RPMI8226 (cell line): ENCODE data around the gene GIGYF2.
"Not testable (repeated sequence)": the region's sequence is repeated elsewhere in the genome, so short reads cannot be mapped to it uniquely, and the experiment has no call there.

Experiments used
- DNase-seq: peaks from one replicate; pipeline ENCODE4 v3.0.0-alpha.2; 2015

GIGYF2 gene

DNA sequence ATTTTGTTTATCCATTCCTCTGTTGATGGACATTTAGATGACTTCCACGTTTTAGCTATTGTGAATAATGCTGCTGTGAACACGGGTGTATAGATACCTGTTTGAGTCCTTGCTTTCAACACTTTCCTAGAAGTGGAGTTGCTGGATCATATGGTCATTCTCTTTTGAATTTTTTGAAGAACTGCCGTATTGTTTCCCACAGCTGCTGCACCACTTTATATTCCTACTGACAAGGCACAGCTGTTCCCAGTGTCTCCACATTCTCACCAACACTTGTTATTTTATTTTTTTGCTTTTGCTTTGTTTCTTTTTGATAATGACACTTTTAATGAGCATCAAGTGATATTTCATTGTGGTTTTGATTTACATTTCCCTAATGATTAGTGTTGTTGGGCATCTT is 120.6 kb downstream of the GIGYF2 start:
- DNase-seq = no peak

DNA sequence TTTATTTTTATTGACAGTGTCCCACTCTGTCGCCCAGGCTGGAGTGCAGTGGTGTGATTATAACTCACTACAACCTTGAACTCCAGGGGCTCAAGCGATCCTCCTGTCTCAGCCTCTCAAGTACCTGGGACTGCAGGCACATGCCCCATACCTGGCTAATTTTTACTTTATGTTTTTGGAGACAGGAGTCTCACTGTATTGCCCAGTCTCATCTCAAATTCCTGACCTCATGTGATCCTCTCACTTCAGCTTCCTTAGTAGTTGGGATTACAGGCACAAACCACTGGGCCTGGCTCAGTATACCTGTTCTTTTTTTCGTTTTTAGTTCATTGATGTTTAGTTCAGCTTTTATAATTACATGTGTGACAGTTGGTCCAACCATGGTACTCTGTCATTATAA is 132.9 kb downstream of the GIGYF2 start:
- no peak for DNase-seq

GRCh38 chr2:232831496-232831895 is 134.4 kb downstream of the GIGYF2 start:
- no peak for DNase-seq

GRCh38 chr2:232833830-232834229 is 136.7 kb downstream of the GIGYF2 start:
- DNase-seq = no peak

- DNase-seq = no peak
Measured at GRCh38 chr2:232835687-232836208, 138.6 kb downstream of the GIGYF2 start.

GRCh38 chr2:232836934-232837333 is 139.8 kb downstream of the GIGYF2 start:
- no peak for DNase-seq

- peak; percentile 46 for DNase-seq
Measured at GRCh38 chr2:232838406-232838874, 141.3 kb downstream of the GIGYF2 start.

DNA sequence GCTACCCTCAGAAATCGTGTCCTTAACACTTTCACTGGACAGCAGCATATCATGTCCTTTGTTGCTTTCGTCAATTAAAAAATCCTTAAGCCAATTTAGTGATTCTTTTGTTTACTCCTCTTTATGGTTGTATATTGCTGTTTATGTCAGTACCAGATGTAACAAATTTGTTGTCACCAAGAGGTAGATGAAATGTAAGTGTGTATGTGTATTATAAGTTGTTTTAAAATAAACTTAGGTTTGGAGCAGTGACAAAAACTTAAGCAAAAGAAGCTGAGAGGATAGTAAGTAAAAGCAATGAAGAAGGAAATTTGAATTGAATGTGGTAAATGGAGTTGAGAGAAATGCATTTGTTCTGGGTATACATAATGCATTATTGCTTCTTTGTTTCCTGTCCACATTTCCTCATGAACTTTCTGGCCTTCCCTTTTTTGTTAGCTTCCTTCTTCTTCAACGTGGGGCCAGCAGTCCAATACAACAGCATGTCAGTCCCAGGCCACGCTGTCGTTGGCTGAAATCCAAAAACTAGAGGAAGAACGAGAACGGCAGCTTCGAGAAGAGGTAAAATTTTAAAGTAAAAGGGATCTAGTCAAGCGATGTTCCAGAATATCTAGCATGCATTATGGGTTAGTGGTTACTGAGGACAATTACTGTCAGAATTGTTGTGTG is 142.4 kb downstream of the GIGYF2 start:
- DNase-seq = no peak

- no peak for DNase-seq
Measured at GRCh38 chr2:232842689-232843088, 145.6 kb downstream of the GIGYF2 start.

DNA sequence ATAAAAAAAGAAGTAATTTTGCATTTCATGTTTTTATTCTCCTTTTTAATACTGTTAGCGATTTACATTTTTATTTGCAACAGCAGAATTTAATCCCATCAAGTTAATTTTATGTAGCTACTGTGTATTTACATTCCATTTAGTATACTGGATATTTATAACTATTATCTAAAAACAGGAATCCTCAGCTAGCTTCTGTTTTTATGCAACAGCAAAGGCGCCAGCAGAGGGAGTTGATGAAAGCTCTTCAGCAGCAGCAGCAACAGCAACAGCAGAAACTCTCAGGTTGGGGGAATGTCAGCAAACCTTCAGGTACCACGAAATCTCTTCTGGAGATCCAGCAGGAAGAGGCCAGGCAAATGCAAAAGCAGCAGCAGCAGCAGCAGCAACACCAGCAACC is 146.7 kb downstream of the GIGYF2 start:
- no peak for DNase-seq

- no peak for DNase-seq
Measured at GRCh38 chr2:232846055-232846454, 148.9 kb downstream of the GIGYF2 start.

DNA sequence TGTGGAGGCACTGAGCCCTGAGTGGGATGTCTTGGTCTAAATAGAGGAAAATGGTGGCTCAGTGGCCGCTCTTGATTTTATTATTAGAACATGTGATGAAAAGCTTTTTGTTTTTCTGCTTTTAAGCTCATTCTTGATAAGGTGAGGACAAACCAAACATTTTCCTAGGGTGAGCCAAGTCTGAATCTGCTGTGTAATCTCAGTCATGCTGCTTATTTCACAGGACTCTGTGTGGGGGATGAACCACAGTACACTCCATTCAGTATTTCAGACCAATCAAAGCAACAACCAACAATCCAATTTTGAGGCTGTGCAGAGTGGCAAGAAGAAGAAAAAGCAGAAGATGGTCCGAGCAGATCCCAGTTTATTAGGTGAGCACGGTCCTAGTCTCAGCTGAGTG is 152.9 kb downstream of the GIGYF2 start:
- DNase-seq = no peak

DNA sequence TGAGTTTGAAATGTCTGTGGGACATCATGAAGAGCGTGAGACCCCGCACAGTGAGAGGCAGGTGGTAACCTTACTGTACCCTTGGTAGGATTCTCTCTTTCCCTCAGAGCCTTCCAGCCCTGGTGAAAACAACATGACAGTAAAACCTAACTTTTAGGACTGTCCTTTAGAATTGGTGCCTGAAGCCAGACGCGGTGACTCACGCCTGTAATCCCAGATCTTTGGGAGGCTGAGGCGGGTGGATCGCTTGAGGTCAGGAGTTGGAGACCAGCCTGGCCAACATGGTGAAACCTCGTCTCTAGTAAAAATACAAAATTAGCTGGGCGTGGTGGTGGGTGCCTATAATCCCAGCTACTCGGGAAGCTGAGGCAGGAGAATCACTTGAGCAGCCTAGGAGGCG is 154.9 kb downstream of the GIGYF2 start:
- not testable (repeated sequence) for DNase-seq

DNA sequence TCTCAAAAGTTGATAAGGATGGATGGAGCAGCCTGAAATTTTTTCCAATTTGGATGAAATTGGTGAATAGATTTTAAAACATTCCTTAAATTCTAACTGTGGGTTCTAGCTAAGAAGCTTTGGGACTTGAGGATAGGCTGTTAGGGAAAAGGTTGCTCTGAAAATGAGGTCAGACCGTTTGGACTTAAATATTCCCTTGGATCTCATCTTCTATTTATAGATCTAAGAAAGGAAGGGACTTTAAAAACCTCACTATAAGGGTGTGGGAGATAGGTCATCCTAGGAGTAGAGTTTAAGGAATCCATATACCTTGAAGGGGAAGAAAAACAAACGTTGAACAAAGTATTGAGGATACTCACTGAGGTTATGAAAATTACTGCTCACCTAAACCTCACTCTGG is 155.5 kb downstream of the GIGYF2 start:
- DNase-seq = no peak

DNA sequence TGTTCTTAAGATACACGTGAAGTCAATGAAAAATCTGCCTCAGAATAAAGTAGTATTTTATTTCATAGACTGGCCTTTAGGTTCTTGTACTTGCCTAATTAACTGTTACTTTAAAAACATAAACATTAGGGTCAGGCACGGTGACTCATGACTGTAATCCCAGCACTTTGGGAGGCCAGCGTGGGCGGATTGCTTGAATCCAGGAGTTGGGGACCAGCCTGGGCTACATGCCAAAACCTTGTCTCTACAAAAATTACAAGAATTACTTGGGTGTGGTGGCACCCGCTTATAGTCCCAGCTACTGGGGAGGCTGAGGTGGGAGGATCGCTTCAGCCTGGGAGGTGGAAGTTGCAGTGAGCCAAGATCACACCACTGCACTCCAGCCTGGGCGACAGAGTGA is 157.0 kb downstream of the GIGYF2 start:
- no peak for DNase-seq

- no peak for DNase-seq
Measured at GRCh38 chr2:232857158-232857563, 160.0 kb downstream of the GIGYF2 start.

- no peak for DNase-seq
Measured at GRCh38 chr2:232859385-232859916, 162.3 kb downstream of the GIGYF2 start.

- DNase-seq = no peak
Measured at GRCh38 chr2:232860593-232861241, 163.6 kb downstream of the GIGYF2 start.

GRCh38 chr2:232861353-232861752 is 164.2 kb downstream of the GIGYF2 start:
- DNase-seq = no peak

DNA sequence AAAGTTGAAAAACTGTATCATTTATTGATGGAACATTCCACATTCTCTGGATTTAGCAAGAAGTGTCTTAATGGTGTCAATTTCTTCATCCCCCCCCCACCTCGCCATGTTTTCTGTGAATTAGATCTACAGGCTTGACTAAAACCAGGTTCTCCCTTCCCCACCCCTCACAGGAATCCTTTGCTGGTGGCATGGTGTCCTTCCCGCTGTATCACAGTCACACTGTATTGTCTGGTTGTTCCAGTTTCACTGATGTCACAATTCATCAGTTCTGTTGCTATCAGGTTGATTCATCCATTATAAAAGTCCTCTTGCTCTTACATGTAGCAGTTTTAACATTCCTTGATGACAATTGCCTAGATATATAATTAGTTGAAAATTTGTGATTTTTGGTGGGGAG is 166.9 kb downstream of the GIGYF2 start:
- no peak for DNase-seq

GRCh38 chr2:232865165-232865564 is 168.0 kb downstream of the GIGYF2 start:
- no peak for DNase-seq

DNA sequence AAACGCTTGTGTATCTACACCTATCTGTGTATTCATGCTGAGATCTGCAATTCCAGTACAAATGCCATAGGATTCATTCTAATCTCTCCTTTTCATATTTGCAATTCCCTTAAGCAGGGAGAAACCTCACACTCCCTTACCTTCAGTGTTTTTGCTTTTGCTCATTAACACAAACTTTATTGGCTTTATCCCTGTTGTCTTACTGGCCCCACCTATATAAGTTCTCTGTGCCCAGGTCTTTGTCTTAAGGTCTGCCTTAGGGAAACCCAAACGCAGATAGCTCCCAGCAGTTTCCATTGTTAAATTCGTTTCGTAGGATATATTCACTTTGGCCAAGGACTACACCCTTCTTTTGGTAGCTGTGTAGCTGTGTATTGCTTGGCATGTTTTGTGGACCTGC is 169.0 kb downstream of the GIGYF2 start:
- DNase-seq = no peak

- DNase-seq = no peak
Measured at GRCh38 chr2:232869138-232870017, 172.2 kb downstream of the GIGYF2 start.
